Glutamatergic neuron (in vitro differentiated cells): ENCODE measurements around the gene SDF4. TPM values are rescaled to one million over a fixed set of nuclear protein-coding genes. Genes with fewer than 3 reads are reported as not detected.

ENCODE experiments used
- DNase-seq: peaks from one replicate; pipeline ENCODE4 v3.0.0; 2022
- H3K27ac Mint-ChIP-seq: one replicate; pipeline ENCODE4 v1.8.0; 2020; ENCODE audit warnings: mild to moderate bottlenecking, mixed read lengths, inconsistent platforms; ENCODE audit not compliant: unreplicated experiment
- H3K27me3 Mint-ChIP-seq: one replicate; pipeline ENCODE4 v1.8.0; 2020; ENCODE audit warnings: mild to moderate bottlenecking, moderate library complexity, mixed read lengths, inconsistent platforms; ENCODE audit not compliant: unreplicated experiment
- H3K36me3 Mint-ChIP-seq: one replicate; pipeline ENCODE4 v1.8.0; 2020; ENCODE audit warnings: mild to moderate bottlenecking, mixed read lengths, inconsistent platforms; ENCODE audit not compliant: unreplicated experiment
- H3K4me1 Mint-ChIP-seq: one replicate; pipeline ENCODE4 v1.8.0; 2020; ENCODE audit warnings: mild to moderate bottlenecking, low read depth, mixed read lengths, inconsistent platforms; ENCODE audit not compliant: unreplicated experiment
- H3K4me3 Mint-ChIP-seq: one replicate; pipeline ENCODE4 v1.8.0; 2020; ENCODE audit warnings: mild to moderate bottlenecking, mixed read lengths, inconsistent platforms; ENCODE audit not compliant: unreplicated experiment
- H3K9me3 Mint-ChIP-seq: one replicate; pipeline ENCODE4 v1.8.0; 2020; ENCODE audit warnings: mild to moderate bottlenecking, moderate library complexity, mixed read lengths, inconsistent platforms; ENCODE audit not compliant: unreplicated experiment
- CTCF ChIP-seq: fragments of 200-600 bp; sonication (generic); IDR thresholded peaks from one replicate; pipeline ENCODE4 v1.5.0; 2021; ENCODE audit not compliant: partially characterized antibody, unreplicated experiment
- total RNA-seq: library from RNA; stranded (reverse); fragmentation: NEBNext Ultra II Directional; extraction: Animal tissue kit (Norgen Biotek cat#: 25700); gene quantifications from one replicate; pipeline ENCODE4 v1.2.1, GENCODE V29; 2021; ENCODE audit not compliant: unreplicated experiment

The SDF4 gene
- total RNA-seq, 1 donor from 2014 or later: 89.2 TPM

- peaks cover 16% of the 10 kb centered on the region for H3K27me3 Mint-ChIP-seq
- H3K27ac Mint-ChIP-seq: no peak overlapping the region
- H3K36me3 Mint-ChIP-seq: peaks cover 6% of the 10 kb centered on the region
- DNase-seq: no peak
- no peaks in the 10 kb centered on the region for H3K4me1 Mint-ChIP-seq
- H3K9me3 Mint-ChIP-seq: peaks cover 3% of the 10 kb centered on the region
- TF ChIP-seq CTCF: no peak
- no peak overlapping the region for H3K4me3 Mint-ChIP-seq
Measured at GRCh38 chr1:1220197-1220596, 11.6 kb downstream of the SDF4 start.

- Mint-ChIP-seq H3K4me1 (no peaks in the 10 kb centered on the region), H3K27me3 (peaks cover 17% of the 10 kb centered on the region), H3K27ac (no peak overlapping the region), H3K36me3 (peaks cover 6% of the 10 kb centered on the region), H3K9me3 (peaks cover 3% of the 10 kb centered on the region), H3K4me3 (no peak overlapping the region)
- TF ChIP-seq CTCF: no peak
- no peak for DNase-seq
Measured at GRCh38 chr1:1219341-1219740, 12.5 kb downstream of the SDF4 start.

GRCh38 chr1:1218524-1219200, 13.1 kb downstream of the SDF4 start:
- Mint-ChIP-seq H3K4me3 (no peak overlapping the region), H3K27me3 (peaks cover 17% of the 10 kb centered on the region), H3K4me1 (no peaks in the 10 kb centered on the region), H3K36me3 (peaks cover 6% of the 10 kb centered on the region), H3K27ac (no peak overlapping the region), H3K9me3 (peaks cover 3% of the 10 kb centered on the region)
- DNase-seq: no peak
- TF ChIP-seq CTCF: no peak

GRCh38 chr1:1217621-1218523, 13.9 kb downstream of the SDF4 start:
- peaks cover 3% of the 10 kb centered on the region for H3K9me3 Mint-ChIP-seq
- no peaks in the 10 kb centered on the region for H3K4me1 Mint-ChIP-seq

More at GRCh38 chr1:1217621-1218523, 13.9 kb downstream of the SDF4 start:
- H3K4me3 Mint-ChIP-seq: no peak overlapping the region
- peaks cover 15% of the 10 kb centered on the region for H3K27me3 Mint-ChIP-seq
- TF ChIP-seq CTCF: no peak
- no peak overlapping the region for H3K27ac Mint-ChIP-seq
- peaks cover 2% of the 10 kb centered on the region for H3K36me3 Mint-ChIP-seq
- no peak for DNase-seq
